AG20443 (cell line): ENCODE results near the gene ULK3.

Experiments used
- DNase-seq: peaks from one replicate; pipeline ENCODE4 v3.0.0; 2012; ENCODE audit warnings: low spot score, mixed read lengths

Gene ULK3

DNA sequence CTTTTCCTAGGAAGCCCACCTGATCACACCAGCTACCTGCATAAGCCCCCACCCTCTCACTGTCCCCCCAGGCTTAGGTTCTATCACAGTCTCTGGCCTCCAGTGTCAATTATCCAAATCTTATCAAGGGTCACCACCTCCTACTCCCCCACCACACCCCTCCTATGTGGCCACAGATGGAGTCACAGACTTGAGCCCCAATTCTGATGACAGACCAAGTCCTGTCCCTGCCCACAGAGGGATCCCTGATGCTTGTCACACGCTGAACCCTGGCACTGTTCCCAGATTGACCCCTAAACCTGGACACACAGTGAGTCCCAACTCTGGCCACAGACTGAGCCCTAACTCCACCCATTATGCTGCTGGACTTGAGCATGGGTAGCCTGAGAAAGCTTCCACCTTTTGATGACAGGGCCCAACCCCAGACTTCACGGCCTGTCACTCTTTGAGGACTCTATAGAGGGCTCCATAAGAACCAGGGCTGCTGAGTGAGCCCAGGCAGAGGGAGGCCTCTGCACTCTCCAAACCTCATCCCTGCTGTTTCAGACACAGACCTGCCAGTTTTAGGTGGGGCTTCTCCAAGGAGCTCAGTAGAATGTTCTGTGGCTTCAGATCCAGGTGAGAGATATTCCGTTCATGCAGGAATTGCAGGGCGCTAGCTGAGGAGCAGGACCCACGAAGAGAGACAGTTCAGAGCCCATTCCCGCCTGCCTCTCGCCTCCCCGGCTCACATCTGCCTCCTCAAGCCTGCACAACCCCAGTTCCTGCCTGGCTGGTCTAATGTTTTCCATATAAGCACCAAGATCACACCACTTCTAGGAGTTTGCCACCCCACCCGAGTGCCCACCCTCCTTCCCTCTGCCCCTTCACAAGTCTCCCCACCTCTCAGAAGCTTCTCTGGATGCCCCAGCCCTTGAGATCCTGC is 1.8 kb downstream of the ULK3 start:
- DNase-seq, result no peak

DNA sequence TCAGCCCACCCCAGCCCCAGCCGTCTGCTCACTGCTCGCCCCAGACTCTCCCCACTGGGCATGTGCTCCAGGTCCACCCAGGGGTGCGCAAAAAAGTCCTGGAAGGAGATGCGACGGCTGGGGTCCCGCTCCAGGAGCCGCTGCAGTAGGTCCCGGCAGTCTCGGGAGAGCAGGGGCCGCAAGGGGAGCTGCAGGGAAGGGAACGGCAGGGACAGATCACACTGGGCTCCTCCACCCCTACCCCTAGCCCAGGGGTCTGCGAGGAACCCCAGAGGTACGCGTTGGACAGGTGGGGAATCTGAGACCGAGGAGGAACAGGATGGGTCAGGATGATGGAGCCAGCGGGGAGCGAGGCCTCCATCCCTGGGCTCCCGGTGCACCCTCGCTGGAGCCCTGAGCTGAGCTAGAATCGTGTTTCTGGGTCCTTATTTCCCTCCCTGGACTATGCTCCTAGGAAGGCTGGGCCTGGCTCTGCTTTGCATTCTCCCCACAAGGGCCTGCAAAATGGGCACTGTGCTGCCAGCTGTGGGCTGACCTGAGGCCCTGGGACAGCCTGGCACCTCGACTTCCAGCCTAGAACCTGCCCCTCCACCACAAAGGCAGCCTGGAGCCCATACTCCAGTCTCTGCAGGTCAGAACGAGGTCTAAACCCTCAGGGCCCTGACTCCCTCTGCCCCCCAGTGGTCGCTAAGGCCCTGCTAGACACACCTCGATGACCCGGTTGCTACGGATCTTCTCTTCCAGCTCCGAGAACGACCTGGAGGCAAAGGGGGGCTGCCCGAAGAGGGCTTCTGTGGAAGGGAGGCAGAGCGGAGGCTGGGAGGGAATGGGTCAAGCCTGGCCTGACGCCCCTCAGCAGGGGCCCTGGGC is 3.2 kb downstream of the ULK3 start:
- no peak for DNase-seq

- DNase-seq, result no peak
Measured at GRCh38 chr15:74838746-74839525, 4.0 kb downstream of the ULK3 start.

DNA sequence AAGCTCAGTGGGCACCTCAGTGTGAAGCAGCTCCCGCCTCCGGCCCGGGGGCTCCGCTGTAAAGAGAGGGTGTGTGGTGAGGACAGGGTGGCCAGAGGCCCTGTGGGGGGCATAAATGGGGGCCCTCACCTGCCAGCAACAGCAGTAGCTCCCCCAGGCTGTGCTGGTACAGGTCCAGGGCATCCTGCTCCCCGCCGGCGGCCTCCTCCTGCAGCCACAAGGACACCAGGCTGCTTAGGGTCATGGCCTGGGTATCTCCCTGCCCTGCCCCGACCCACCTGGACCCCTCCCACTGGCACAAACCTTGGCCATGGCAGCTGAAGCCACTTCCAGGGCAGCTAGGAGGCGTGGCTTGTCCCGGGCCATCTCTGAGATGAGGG is 4.8 kb downstream of the ULK3 start:
- DNase-seq, result no peak

DNA sequence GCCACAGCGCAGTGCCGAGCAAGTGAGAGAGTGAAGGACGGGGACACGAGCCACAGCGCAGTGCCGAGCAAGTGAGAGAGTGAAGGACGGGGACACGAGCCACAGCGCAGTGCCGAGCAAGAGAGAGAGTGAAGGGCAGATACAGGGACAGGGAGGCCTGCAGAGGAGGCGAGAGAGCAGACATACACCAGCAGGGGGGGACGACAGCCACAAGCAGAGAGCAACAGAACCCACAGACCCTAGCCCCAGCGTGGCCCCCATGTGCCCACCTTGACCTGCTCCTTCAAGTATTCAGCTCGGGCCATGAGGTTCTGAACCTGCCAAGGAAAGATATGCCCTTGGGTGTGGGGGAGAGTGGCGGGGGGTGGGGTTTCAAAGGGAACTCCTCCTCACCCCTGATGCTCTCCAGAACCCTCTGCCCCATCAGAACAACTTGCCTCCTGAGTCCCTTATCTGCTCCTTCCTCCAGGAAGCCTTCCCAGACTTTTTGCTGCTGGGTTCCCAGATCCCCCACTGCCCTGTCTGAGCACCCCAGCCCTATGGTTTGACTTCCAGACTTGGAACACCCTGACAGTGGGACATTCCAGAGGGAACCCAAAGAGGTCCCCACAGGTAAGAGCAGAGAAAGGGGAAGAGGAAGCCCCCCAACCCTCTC is 5.3 kb downstream of the ULK3 start:
- DNase-seq, result no peak

DNA sequence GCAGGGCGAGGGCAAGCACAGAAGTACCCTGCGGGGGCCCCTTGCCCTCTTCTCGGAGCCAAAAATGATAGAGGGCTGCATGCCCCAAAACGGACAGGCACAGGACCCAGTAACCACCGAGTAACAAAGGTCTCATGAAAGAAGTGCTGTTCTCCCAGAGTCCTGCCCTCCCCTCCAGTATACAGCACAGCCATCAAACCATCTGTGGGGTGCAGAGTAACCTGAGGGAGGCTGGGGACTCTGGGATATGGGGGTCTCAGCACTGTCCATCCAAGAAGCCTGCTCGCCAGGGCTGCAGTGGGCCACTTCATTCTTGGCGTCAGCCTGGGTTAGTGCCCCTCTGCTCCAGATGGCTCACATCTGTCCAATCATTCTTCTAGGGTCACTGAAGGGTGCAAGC is 6.1 kb downstream of the ULK3 start:
- DNase-seq, result no peak

- DNase-seq, result peak; percentile 83
Measured at GRCh38 chr15:74835312-74835823, 7.6 kb downstream of the ULK3 start.

DNA sequence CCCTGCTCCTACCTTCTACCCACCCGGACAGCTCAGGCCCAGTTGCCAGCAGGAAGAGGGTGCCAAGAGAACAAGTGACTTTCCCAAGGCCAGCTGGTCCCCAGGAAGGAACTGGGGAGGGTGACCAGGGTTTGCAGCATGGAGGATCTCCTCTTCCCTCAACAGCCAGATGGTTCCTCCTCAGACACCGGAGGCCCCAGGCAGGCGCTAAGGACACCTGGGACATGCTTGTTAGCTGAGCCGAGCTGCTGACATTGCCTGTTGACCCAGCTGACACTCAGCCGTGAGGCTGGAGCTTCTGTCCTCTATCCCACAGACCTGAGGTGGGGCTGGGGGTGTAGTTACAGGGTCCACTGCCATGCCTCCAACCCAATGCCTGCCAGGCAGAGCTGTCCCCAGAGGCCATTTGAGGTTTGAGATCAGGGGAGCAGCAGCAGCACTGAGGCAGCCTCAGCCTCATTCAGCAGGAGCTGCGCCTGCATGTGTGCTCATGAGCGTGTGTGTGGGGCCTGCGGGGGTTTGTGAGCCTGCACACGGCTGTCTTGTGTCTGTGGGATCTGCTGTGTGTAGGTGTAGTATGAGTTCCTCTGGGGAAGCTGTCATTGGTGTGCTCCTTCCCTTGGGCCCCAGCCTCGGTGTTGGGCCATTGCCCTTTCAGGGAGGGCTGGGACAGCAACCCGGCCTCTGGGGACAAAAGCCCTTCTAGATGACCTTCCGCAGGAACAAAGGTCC is 9.4 kb downstream of the ULK3 start:
- no peak for DNase-seq

DNA sequence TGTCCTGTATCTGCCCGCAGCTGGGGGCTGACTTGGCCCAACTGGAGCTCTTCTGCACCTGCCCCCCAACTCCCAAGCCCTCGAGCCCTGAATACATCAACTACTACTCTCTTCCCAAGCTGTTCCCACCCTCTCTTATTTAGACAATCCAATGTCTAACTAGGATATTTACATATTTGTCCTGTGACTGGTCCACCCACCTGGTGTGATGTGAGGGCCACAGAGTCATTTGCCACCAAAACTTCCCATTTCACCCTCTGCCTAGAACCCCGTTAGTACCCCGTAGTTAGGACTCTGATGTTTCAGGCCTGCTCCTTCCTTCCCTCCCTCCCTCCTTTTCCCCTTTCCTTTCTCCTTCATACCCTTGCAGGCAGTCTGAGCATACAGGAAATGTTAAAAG is 10.1 kb downstream of the ULK3 start:
- DNase-seq, result no peak

DNA sequence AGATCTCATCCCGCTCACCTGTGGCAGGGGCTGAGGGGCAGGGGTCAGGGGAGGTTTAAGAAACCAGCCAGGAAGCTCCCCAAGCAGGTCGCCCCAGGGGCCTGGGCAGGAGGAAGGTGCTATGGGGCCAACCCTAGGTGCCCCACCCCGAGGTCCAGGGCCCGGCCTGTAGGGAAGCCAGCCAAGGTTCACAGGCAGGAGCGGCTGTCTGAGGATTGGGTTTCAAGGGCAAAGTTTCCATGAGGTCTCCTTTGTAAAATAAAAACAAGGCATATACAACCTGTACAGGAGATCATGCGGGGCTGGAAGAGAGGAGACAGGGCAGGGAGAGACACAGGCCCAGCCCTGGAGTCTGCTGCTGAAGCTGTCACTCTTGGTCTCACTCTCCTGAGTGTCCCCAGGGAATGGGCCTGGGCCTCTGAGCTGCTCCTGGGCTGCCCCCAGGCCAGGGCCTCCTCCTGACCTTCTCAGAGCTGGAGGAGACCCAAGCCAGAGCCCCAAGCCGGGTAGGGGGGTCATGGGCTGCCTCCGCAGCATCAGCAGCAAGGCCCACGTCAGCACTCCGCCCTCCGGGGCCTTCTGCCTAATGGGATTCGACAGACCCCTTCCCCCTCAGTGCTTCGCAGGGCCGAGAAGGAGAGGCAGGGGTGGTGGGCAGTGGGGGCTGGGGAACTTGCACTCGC is 11.0 kb downstream of the ULK3 start:
- no peak for DNase-seq

DNA sequence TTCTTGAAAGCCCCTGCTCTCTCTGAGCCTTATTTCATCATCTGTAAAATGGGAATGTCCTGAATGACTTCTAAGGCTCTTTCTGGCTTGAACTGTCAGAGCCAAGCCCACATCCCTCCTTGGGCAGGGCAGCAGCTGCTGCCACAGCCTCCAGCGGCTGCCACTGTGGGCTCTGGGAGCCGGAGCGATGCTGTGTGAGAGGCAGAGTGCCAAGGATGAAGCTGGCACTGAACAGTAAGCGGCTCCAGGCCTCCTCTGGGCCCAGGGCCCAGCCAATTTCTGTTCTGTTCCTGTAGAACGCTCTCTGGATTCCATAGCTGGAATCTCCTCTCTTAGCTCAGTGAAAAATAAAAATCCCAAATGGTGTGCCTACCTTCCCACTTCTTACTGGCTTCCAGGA is 12.1 kb downstream of the ULK3 start:
- DNase-seq, result peak; percentile 25

DNA sequence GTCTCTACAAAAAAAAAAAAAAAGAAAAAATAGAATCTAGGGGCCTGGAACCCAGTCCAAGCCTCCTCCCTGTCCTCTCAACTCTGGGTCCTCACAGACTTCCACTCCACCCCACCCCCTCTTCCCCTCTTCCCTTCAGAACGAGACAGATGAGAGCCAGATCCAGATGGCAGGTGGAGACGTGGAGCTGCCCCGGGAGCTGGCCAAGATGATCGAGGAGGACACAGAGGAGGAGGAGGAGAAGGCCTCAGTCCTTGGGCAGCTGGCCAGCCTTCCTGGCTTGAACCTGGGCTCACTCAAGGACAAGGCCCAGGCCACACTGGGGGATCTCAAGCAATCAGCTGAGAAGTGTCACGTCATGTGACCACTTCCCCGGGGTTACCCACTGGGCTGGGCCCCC is 13.0 kb downstream of the ULK3 start:
- DNase-seq, result no peak

DNA sequence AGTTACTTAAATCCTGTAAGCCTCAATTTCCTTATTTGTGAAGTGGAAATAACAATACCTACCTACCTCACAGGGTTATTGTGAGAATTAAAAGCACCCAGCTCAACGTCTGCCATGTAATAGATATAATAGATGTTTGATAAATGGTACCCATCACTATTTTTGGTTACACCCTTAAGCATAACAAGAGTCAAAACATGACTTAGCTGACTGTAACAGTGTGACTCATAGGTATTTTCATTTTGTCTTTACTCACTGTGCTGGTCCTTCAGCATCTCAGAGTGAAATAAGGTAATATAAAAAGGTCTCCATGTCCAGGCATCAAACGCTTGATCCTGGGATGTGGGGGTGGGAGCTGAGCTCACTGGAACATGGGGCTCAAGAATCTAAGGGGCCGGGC is 13.5 kb downstream of the ULK3 start:
- DNase-seq, result peak; percentile 54

DNA sequence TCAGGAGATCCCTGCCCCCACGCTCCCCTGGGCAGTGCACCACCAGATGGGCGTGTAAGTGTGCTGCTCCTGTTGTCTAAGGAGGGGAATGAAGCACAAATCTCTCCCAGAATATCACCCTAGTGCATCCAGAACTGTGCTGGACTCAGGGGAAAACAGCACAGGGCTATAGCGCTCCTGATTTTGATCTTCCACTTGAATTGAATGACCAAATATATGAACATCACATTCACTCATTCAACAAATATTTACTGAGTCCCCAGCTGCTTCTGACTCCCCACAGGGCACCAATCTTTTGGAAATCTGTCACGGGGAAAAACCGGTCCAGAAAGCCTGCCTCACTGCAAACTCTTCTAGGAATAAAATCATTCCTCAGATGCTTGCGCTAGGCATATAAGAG is 14.1 kb downstream of the ULK3 start:
- no peak for DNase-seq

- no peak for DNase-seq
Measured at GRCh38 chr15:74827614-74828013, 15.3 kb downstream of the ULK3 start.

DNA sequence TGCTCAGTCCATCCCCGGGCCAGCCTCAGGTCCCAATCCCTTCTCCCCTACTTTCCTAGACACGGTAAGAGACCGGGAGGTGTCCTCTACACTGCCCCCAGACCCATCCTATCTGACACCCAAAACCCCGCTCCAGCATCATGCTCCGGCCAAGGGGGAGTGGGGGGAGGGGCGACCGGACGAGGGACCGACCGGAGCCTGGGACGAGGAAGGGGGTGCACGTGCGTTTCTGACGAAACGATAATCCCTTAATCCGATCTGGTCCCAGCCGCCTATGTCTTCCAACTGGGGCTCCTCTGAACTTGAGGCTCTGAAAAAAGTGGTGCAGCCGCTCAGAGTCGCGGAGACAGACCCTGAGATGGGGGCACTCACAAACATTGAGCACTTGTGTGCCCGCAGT is 16.0 kb downstream of the ULK3 start:
- no peak for DNase-seq

DNA sequence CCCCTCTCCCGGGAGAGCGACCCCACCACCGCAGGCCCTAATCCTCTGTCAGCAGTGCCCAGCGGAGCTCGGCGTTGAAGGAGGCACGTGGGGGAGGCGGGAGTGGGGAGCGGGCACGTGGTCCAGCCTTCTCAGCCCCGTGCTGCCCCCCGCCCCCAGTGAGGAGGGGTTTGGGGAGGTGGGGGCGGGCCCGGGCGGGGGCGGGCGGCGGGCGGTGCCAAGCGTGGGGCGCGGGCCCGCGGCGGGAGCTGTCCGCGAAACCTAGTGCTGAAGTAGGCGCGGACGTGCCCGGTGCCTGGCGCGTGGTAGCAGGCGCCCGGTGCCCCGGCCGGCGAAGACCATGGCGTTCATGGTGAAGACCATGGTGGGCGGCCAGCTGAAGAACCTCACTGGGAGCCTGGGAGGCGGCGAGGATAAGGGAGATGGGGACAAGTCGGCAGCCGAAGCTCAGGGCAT is 16.6 kb downstream of the ULK3 start, which contains the start of gene CPLX3:
CPLX3 (plus strand) TSS at position 264 of the 456 bp plus-strand sequence; CDS start at position 341, 77 bp downstream.
- peak; percentile 78 for DNase-seq

DNA sequence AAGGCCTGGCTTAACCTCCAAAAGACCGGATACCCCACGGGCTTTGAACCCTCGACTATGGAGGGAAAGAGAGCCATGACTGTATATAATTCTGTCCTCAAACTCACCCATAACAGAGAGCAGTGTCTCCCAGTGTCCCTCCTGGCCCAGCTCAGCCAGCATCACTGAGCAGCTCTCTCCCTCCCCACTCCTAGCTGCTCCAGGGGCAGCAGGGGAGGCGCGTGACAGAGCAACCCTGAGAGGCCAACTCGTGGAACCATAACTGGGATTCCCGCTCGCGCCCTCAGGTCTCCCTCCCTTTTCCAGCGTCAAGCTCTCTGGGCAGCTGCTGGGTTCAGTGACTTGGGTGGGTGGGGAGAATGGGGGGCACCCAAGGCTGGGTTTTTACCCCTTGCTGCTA is 17.1 kb downstream of the ULK3 start:
- no peak for DNase-seq

GRCh38 chr15:74824976-74825375 is 18.0 kb downstream of the ULK3 start:
- DNase-seq, result no peak

DNA sequence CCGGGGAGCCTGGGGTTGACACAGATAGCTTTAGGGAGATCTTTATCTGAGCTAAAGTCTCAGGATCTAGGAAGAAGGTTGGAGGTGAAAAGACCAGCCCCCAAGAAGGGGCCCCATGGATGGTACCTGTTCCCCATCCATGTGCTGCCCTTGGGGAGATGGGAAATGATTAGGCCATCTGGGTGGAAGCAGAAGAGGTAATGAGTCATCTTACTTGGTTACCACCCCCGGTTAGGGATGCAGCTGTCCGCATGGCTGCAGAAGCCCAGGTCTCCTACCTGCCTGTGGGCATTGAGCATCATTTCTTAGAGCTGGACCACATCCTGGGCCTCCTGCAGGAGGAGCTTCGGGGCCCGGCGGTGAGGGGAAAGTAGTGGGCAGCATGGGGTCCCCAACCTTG is 19.6 kb downstream of the ULK3 start:
- DNase-seq, result no peak
